GM12891 (cell line): ENCODE measurements around the gene KLK15.

Experiments used
- POLR2AphosphoS5 ChIP-seq: IDR thresholded peaks from 2 replicates; pipeline ENCODE4 v1.6.1; 2011; ENCODE audit warnings: low read depth, low read length, control low read depth
- POU2F2 ChIP-seq: IDR thresholded peaks from 2 replicates; pipeline ENCODE4 v1.6.1; 2011; ENCODE audit warnings: low read depth, mild to moderate bottlenecking, control low read depth, low read length, moderate library complexity

DNA sequence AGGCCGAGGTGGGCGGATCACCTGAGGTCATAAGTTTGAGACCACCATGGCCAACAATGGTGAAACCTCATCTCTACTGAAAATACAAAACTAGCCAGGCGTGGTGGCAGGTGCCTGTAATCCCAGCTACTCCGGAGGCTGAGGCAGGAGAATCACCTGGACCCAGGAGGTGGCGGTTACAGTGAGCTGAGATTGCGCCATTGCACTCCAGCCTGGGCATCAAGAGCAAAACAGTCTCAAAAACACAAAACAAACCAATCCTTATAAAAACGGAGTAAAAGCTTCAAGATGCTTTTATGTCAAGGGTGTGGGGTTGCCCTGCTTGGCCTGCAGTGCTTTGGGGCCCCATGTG, 36.0 kb downstream of the KLK15 start:
- TF ChIP-seq POLR2AphosphoS5, result no peak; the same call in 1 of the 2 replicates
- no peak for TF ChIP-seq POU2F2
